ENCODE data around the gene TBCEL. TPM values are rescaled to one million over a fixed set of nuclear protein-coding genes. Genes with fewer than 3 reads are reported as not detected.

The TBCEL gene
- total RNA-seq, 1 experiment from 2014 or later: 17.7 TPM

GRCh38 chr11:121039971-121040613 is 16.2 kb downstream of the TBCEL start:
- TF ChIP-seq RAD21 (IDR thresholded peaks at IDR 0.05; ENCODE audit: low read depth): no peak
- no peak for TF ChIP-seq ELF1 (IDR thresholded peaks at IDR 0.05; ENCODE audit: borderline replicate concordance, low read depth)
- no peak for TF ChIP-seq POLR2AphosphoS5 (IDR thresholded peaks at IDR 0.05; ENCODE audit: low read depth, low read length)
- no peak for TF ChIP-seq EGR1 (IDR thresholded peaks at IDR 0.05; ENCODE audit: low read depth)
- TF ChIP-seq EZH2 (IDR thresholded peaks at IDR 0.05): no peak
- no peak for TF ChIP-seq MAX (IDR thresholded peaks at IDR 0.05)
- TF ChIP-seq ZNF274 (IDR thresholded peaks at IDR 0.05; ENCODE audit: low read depth, low read length): no peak
- ChIA-PET CTCF (no interaction called here), POLR2A (no interaction called here), RAD21 (ENCODE audit: low non-redundant PET in 1 of 2, low total read pairs in 2 of 2, uncharacterized antibody in 2 of 2, unreplicated experiment in 2 of 2) (no interaction called here)
- Histone ChIP-seq H3K9me3 (ENCODE audit: control insufficient read depth in 1 of 2, insufficient read depth in 1 of 2, low read depth in 1 of 2, low read length in 2 of 2) (no peaks in the 10 kb centered on the region), H3K79me2 (ENCODE audit: insufficient read depth, low read length) (no peaks in the 10 kb centered on the region), H2AFZ (ENCODE audit: low read depth, low read length, poor library complexity, severe bottlenecking) (no peak overlapping the region), H3K27ac (ENCODE audit: low read depth, low read length) (no peak overlapping the region), H3K36me3 (ENCODE audit: control insufficient read depth in 1 of 2, insufficient read depth in 2 of 2, low read length in 2 of 2) (no peaks in the 10 kb centered on the region), H3K9me2 (ENCODE audit: insufficient read depth) (no peaks in the 10 kb centered on the region), H3K4me3 (replicated peaks in 1 of 2; ENCODE audit: low read depth in 1 of 2, low read length in 2 of 2) (no peak overlapping the region), H4K20me1 (ENCODE audit: insufficient read depth) (no peaks in the 10 kb centered on the region), H3K9ac (ENCODE audit: low read length) (no peak overlapping the region), H3K27me3 (ENCODE audit: insufficient read depth, low read length) (no peaks in the 10 kb centered on the region), H3K4me1 (ENCODE audit: control insufficient read depth in 1 of 2, insufficient read depth in 2 of 2, low read length in 2 of 2) (no peaks in the 10 kb centered on the region), H3K4me2 (ENCODE audit: low read length) (no peak overlapping the region)
- DNase-seq (ENCODE audit: low read depth, low spot score) (no peak), ATAC-seq (no peak)
- intact Hi-C loops (cut with micrococcal nuclease): no loop called here
- no TSS peak for BruUV-seq (replicated peaks)

GRCh38 chr11:121040614-121041002 is 16.7 kb downstream of the TBCEL start:
- DNase-seq (ENCODE audit: low read depth, low spot score) (no peak), ATAC-seq (no peak)
- intact Hi-C loops (cut with micrococcal nuclease): no loop called here
- Histone ChIP-seq H3K27me3 (ENCODE audit: insufficient read depth, low read length) (no peaks in the 10 kb centered on the region), H3K27ac (ENCODE audit: low read depth, low read length) (no peak overlapping the region), H3K4me1 (ENCODE audit: control insufficient read depth in 1 of 2, insufficient read depth in 2 of 2, low read length in 2 of 2) (no peaks in the 10 kb centered on the region), H3K4me3 (replicated peaks in 1 of 2; ENCODE audit: low read depth in 1 of 2, low read length in 2 of 2) (no peak overlapping the region), H3K9me2 (ENCODE audit: insufficient read depth) (no peaks in the 10 kb centered on the region), H2AFZ (ENCODE audit: low read depth, low read length, poor library complexity, severe bottlenecking) (no peak overlapping the region), H4K20me1 (ENCODE audit: insufficient read depth) (no peaks in the 10 kb centered on the region), H3K36me3 (ENCODE audit: control insufficient read depth in 1 of 2, insufficient read depth in 2 of 2, low read length in 2 of 2) (no peaks in the 10 kb centered on the region), H3K79me2 (ENCODE audit: insufficient read depth, low read length) (no peaks in the 10 kb centered on the region), H3K4me2 (ENCODE audit: low read length) (no peak overlapping the region), H3K9me3 (ENCODE audit: control insufficient read depth in 1 of 2, insufficient read depth in 1 of 2, low read depth in 1 of 2, low read length in 2 of 2) (no peaks in the 10 kb centered on the region), H3K9ac (ENCODE audit: low read length) (no peak overlapping the region)
- ChIA-PET RAD21 (ENCODE audit: low non-redundant PET in 1 of 2, low total read pairs in 2 of 2, uncharacterized antibody in 2 of 2, unreplicated experiment in 2 of 2) (no interaction called here), CTCF (no interaction called here), POLR2A (no interaction called here)
- TF ChIP-seq SIN3A (IDR thresholded peaks at IDR 0.05; ENCODE audit: low read depth): no peak
- TF ChIP-seq EZH2phosphoT487 (IDR thresholded peaks at IDR 0.05; ENCODE audit: borderline replicate concordance): no peak
- no peak for TF ChIP-seq ZFX (IDR thresholded peaks at IDR 0.05)
- no peak for TF ChIP-seq ELF1 (IDR thresholded peaks at IDR 0.05; ENCODE audit: borderline replicate concordance, low read depth)
- TF ChIP-seq SRF (IDR thresholded peaks at IDR 0.05; ENCODE audit: low read depth): no peak
- TF ChIP-seq CBX3 (IDR thresholded peaks at IDR 0.05; ENCODE audit: low read depth): no peak
- TF ChIP-seq EZH2 (IDR thresholded peaks at IDR 0.05): no peak
- no peak for TF ChIP-seq REST (IDR thresholded peaks at IDR 0.05; ENCODE audit: low read depth)
- no peak for TF ChIP-seq JUND (IDR thresholded peaks at IDR 0.05)
- BruUV-seq (replicated peaks): no TSS peak
